ENCODE data around the gene HEATR5A. TPM values are rescaled to one million over a fixed set of nuclear protein-coding genes. Genes with fewer than 3 reads are reported as not detected.
"Not testable (repeated sequence)": the region's sequence is repeated elsewhere in the genome, so short reads cannot be mapped to it uniquely, and the experiment has no call there.

The HEATR5A gene
- total and polyA plus RNA-seq, 2 donors from 2014 or later, result 8.0 to 30.4 TPM

- no peak for DNase-seq
- Histone ChIP-seq H3K9me3 (ENCODE audit: control insufficient read depth in 2 of 3, insufficient read depth in 1 of 3, low read length in 3 of 3) (no peaks in the 10 kb centered on the region), H3K4me1 (ENCODE audit: control insufficient read depth in 2 of 3, insufficient read depth in 2 of 3, low read depth in 1 of 3, low read length in 3 of 3) (peaks cover 0 to 13% (median 5%) of the 10 kb centered on the region in 3 donors), H3K27me3 (ENCODE audit: control insufficient read depth, insufficient read depth, low read length) (no peaks in the 10 kb centered on the region), H3K36me3 (ENCODE audit: control insufficient read depth in 2 of 3, insufficient read depth in 3 of 3, low read length in 3 of 3) (no peaks in the 10 kb centered on the region), H3K4me3 (ENCODE audit: low read length in 3 of 3) (no peak overlapping the region), H3K27ac (ENCODE audit: low read depth in 2 of 2, low read length in 2 of 2) (no peak overlapping the region), H3K9ac (ENCODE audit: low read length in 3 of 3) (no peak overlapping the region)
- intact Hi-C loops (cut with DNase I), result no loop called here
- no peak for FAIRE-seq
- TF ChIP-seq, protein P1, sequence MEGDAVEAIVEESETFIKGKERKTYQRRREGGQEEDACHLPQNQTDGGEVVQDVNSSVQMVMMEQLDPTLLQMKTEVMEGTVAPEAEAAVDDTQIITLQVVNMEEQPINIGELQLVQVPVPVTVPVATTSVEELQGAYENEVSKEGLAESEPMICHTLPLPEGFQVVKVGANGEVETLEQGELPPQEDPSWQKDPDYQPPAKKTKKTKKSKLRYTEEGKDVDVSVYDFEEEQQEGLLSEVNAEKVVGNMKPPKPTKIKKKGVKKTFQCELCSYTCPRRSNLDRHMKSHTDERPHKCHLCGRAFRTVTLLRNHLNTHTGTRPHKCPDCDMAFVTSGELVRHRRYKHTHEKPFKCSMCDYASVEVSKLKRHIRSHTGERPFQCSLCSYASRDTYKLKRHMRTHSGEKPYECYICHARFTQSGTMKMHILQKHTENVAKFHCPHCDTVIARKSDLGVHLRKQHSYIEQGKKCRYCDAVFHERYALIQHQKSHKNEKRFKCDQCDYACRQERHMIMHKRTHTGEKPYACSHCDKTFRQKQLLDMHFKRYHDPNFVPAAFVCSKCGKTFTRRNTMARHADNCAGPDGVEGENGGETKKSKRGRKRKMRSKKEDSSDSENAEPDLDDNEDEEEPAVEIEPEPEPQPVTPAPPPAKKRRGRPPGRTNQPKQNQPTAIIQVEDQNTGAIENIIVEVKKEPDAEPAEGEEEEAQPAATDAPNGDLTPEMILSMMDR (IDR thresholded peaks at IDR 0.05; ENCODE audit: borderline replicate concordance, extremely low read depth, insufficient read depth), result no peak
Observed at GRCh38 chr14:31257244-31257553, 163.2 kb downstream of the HEATR5A start.

DNA sequence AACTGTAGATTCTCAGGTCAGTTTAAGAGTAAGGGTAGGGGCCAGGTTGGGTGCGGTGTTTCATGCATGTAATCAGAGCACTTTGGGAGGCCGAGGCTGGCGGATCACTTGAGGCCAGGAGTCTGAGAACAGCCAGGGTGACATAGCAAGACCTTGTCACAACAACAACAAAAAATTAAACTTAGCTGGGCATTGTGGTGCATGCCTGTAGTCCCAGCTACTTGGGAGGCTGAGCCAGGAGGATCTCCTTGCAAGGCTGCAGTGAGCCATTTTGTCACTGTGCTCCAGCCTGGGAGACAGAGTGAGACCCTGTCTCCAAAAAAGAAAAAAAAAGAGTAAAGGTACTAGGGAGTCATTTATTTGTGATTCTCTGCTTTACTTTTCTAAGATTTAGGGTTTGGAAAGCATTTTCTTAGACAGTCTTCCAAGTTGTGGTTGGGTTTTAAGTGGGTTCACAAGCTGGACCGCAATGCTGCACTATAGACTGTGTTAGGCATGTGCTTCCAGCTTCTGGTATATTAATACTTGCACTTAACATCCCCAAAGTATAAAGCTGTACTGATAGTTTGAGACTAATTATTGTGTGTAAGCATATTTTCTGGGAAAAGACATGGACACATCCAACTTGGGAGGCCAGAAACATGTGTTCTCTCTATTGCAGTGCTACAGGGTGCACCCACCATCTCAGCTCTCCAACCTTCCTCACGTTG, 163.7 kb downstream of the HEATR5A start:
- intact Hi-C loops (cut with DNase I), result no loop called here
- peaks cover 0 to 8% (median under 1%) of the 10 kb centered on the region in 3 donors for H3K4me1 ChIP-seq (ENCODE audit: control insufficient read depth in 2 of 3, insufficient read depth in 2 of 3, low read depth in 1 of 3, low read length in 3 of 3)
- no peaks in the 10 kb centered on the region for H3K27me3 ChIP-seq (ENCODE audit: control insufficient read depth, insufficient read depth, low read length)
- TF ChIP-seq, protein P1 (IDR thresholded peaks at IDR 0.05; ENCODE audit: borderline replicate concordance, extremely low read depth, insufficient read depth), result no peak
- H3K9ac ChIP-seq (ENCODE audit: low read length in 3 of 3), result no peak overlapping the region
- no peak for FAIRE-seq
- H3K36me3 ChIP-seq (ENCODE audit: control insufficient read depth in 2 of 3, insufficient read depth in 3 of 3, low read length in 3 of 3), result no peaks in the 10 kb centered on the region
- no peaks in the 10 kb centered on the region for H3K9me3 ChIP-seq (ENCODE audit: control insufficient read depth in 2 of 3, insufficient read depth in 1 of 3, low read length in 3 of 3)
- H3K4me3 ChIP-seq (ENCODE audit: low read length in 3 of 3), result no peak overlapping the region
- H3K27ac ChIP-seq (ENCODE audit: low read depth in 2 of 2, low read length in 2 of 2), result no peak overlapping the region
- DNase-seq, result no peak

- H3K36me3 ChIP-seq (ENCODE audit: control insufficient read depth in 2 of 3, insufficient read depth in 3 of 3, low read length in 3 of 3); intact Hi-C loops (cut with DNase I); H3K27me3 ChIP-seq (ENCODE audit: control insufficient read depth, insufficient read depth, low read length); H3K27ac ChIP-seq (ENCODE audit: low read depth in 2 of 2, low read length in 2 of 2); H3K9ac ChIP-seq (ENCODE audit: low read length in 3 of 3); H3K4me3 ChIP-seq (ENCODE audit: low read length in 3 of 3); H3K9me3 ChIP-seq (ENCODE audit: control insufficient read depth in 2 of 3, insufficient read depth in 1 of 3, low read length in 3 of 3); DNase-seq; FAIRE-seq; H3K4me1 ChIP-seq (ENCODE audit: control insufficient read depth in 2 of 3, insufficient read depth in 2 of 3, low read depth in 1 of 3, low read length in 3 of 3): not testable (repeated sequence)
Observed at GRCh38 chr14:31255918-31256317, 164.4 kb downstream of the HEATR5A start.

DNA sequence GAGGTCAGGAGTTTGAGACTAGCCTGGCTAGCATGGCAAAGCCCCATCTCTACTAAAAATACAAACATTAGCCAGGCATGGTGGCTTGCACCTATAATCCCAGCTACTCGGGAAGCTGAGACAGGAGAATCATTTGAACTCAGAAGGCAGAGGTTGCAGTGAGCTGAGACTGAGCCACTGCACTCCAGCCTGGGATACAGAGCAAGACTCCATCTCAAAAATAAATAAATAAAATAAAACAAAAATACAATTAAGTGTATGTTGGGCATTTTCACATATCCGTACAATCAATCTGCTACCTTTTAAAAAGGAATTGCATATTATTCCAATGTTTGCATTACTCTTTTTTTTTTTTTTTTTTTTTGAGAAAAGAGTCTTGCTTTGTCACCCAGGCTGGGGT, 165.1 kb downstream of the HEATR5A start:
- Histone ChIP-seq H3K9me3 (ENCODE audit: control insufficient read depth in 2 of 3, insufficient read depth in 1 of 3, low read length in 3 of 3) (no peaks in the 10 kb centered on the region), H3K4me3 (ENCODE audit: low read length in 3 of 3) (no peak overlapping the region), H3K4me1 (ENCODE audit: control insufficient read depth in 2 of 3, insufficient read depth in 2 of 3, low read depth in 1 of 3, low read length in 3 of 3) (peaks cover 0 to 2% (median 0%) of the 10 kb centered on the region in 3 donors), H3K36me3 (ENCODE audit: control insufficient read depth in 2 of 3, insufficient read depth in 3 of 3, low read length in 3 of 3) (no peaks in the 10 kb centered on the region), H3K27ac (ENCODE audit: low read depth in 2 of 2, low read length in 2 of 2) (no peak overlapping the region), H3K9ac (ENCODE audit: low read length in 3 of 3) (no peak overlapping the region), H3K27me3 (ENCODE audit: control insufficient read depth, insufficient read depth, low read length) (no peaks in the 10 kb centered on the region)
- DNase-seq (no peak), FAIRE-seq (no peak)
- intact Hi-C loops (cut with DNase I), result no loop called here
- TF ChIP-seq, protein P1 (IDR thresholded peaks at IDR 0.05; ENCODE audit: borderline replicate concordance, extremely low read depth, insufficient read depth), result no peak

Measured in kidney (tissue), 14 donors.